Left lung (tissue), 10 donors: ENCODE measurements around the gene SAPCD2. TPM values are rescaled to one million over a fixed set of nuclear protein-coding genes. Genes with fewer than 3 reads are reported as not detected.

Experiments
- ATAC-seq: fragments of 200-7000 bp; cut with Tn5 transposase; one replicate; pipeline ENCODE4 v1.9.1; 2020; ENCODE audit warnings: moderate library complexity
- DNase-seq, 4 donors: peaks; one replicate each; pipeline ENCODE4 v3.0.0-alpha.2; 2013 to 2020
- H3K27ac ChIP-seq, 2 donors: fragments of 200-600 bp; sonication (generic) in 1 of 2; one replicate each; pipeline versions ENCODE4 v1.5.0 to v1.8.0; 2020 to 2021
- H3K27me3 ChIP-seq, 2 donors: fragments of 200-600 bp; sonication (generic) in 1 of 2; one replicate each; pipeline versions ENCODE4 v1.5.0 to v1.8.0; 2020 to 2021
- H3K36me3 ChIP-seq, 2 donors: fragments of 200-600 bp; sonication (generic) in 1 of 2; one replicate each; pipeline versions ENCODE4 v1.5.0 to v1.8.0; 2020 to 2021
- H3K4me1 ChIP-seq, 2 donors: fragments of 200-600 bp; one replicate each; pipeline ENCODE4 v1.8.0; 2021
- H3K4me3 ChIP-seq, 2 donors: fragments of 200-600 bp; sonication (generic) in 1 of 2; one replicate each; pipeline versions ENCODE4 v1.5.0 to v1.8.0; 2020 to 2021; ENCODE audit warnings: mild to moderate bottlenecking in 1 of 2
- H3K9me3 ChIP-seq, 2 donors: fragments of 200-600 bp; sonication (generic) in 1 of 2; one replicate each; pipeline versions ENCODE4 v1.5.0 to v1.8.0; 2020 to 2021
- CTCF ChIP-seq, 2 donors: fragments of 200-600 bp; sonication (generic) in 1 of 2; IDR thresholded peaks; one replicate each; pipeline versions ENCODE4 v1.5.0 to v1.8.0; 2021; ENCODE audit warnings: antibody characterized with exemption in 2 of 2
- intact Hi-C, 2 donors: fragments of 100-400 bp; cut with DNase I; formaldehyde crosslinking; loops; one replicate each; pipeline versions ENCODE4 v1.11.2 to v1.14.2; 2022
- polyA plus RNA-seq, 6 donors: library from polyadenylated mRNA; unstranded; fragments of 120-200 nt; gene quantifications; one replicate each; pipeline ENCODE4 v1.2.1, GENCODE V29; 2013; ENCODE audit not compliant: insufficient read length in 6 of 6
- total RNA-seq, 2 donors: library from RNA; stranded (reverse); fragmentation: NEBNext Ultra II Directional; extraction: Animal tissue kit (Norgen Biotek cat#: 25700); gene quantifications; one replicate each; pipeline ENCODE4 v1.2.1, GENCODE V29; 2021
- donor health status: DM: no; HTN: yes; CAD: no.
- donor health status: DM: no; HTN: no; CAD: no.

The SAPCD2 gene
- total and polyA plus RNA-seq, 8 donors, result 2.7 to 15.1 (median 9.1) TPM

DNA sequence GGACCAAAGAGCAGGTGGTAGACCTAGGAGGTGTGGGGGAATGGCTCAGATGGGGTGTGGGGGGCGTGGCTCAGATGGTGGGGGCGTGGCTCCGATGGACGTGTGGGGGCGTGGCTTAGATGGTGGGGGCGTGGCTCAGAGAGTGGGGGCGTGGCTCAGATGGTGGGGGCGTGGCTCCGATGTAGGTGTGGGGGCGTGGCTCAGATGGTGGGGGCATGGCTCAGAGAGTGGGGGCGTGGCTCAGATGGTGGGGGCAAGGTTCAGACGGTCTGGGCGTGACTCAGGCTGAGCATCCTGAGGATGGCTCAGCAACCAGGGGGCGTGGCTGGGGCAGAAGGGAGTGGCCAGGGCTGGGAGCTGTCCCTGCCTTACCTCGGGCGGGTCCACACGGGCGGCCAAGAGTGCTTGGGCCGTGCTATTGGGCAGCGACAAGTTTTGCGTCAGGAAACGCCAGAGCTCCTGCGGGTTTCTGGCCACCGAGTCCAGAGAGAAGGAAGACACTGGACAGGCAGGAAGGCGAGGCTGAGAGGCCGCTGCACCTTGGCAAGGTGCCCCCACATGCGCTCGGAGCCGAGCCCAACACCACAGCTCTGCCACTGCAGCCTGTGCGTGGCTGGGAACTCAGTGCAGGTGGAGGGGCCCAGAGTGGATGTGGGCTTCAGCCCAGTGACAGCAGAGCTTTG lies 48.2 kb downstream of the SAPCD2 start:
- H3K4me3 ChIP-seq, result no peak overlapping the region
- intact Hi-C loops, result no loop called here

DNA sequence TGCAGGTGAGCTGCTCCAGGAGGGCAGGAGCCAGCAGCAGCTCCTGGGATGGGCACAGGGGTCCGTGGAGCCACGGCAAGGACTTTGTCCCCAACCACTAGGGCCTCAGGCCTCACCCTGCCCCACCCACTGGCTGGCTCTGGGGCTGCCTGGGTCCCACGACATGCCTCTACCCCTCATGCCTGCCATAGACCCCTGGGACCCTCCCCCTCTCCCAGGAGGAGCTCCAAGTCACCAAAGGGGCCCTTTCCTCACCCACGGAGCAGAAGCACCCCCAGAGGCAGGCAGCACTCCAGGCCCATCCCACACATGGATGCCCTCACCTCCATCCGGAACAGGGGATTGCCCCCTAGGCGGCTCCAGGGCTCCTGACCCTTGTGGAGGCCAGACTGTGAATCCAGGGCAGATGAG lies 48.8 kb downstream of the SAPCD2 start:
- H3K36me3 ChIP-seq, result peaks cover 0 to 30% of the 10 kb centered on the region in 2 donors
- H3K4me3 ChIP-seq, result no peak overlapping the region
- no peak for ATAC-seq
- no peaks in the 10 kb centered on the region for H3K27me3 ChIP-seq
- H3K9me3 ChIP-seq, result no peaks in the 10 kb centered on the region
- H3K4me1 ChIP-seq, result no peaks in the 10 kb centered on the region
- intact Hi-C loops, result no loop called here
- TF ChIP-seq CTCF (IDR thresholded peaks at IDR 0.05), result no peak
- H3K27ac ChIP-seq, result no peak overlapping the region
- DNase-seq, result no peak

More for the DNA sequence above, 48.2 kb downstream of the SAPCD2 start:
- H3K4me1 ChIP-seq, result peaks cover 0 to 4% of the 10 kb centered on the region in 2 donors
- no peak for TF ChIP-seq CTCF (IDR thresholded peaks at IDR 0.05)
- DNase-seq, result peak in 1 of 4 donors; percentile 90
- H3K27me3 ChIP-seq, result no peaks in the 10 kb centered on the region
- peaks cover 0 to 25% of the 10 kb centered on the region in 2 donors for H3K36me3 ChIP-seq
- H3K27ac ChIP-seq, result no peak overlapping the region
- no peaks in the 10 kb centered on the region for H3K9me3 ChIP-seq
- peak; percentile 35 for ATAC-seq

- Histone ChIP-seq H3K9me3 (no peaks in the 10 kb centered on the region), H3K27me3 (no peaks in the 10 kb centered on the region), H3K4me3 (no peak overlapping the region), H3K36me3 (peaks cover 0 to 36% of the 10 kb centered on the region in 2 donors), H3K4me1 (no peaks in the 10 kb centered on the region), H3K27ac (no peak overlapping the region)
- no peak for DNase-seq
- no peak for ATAC-seq
- TF ChIP-seq CTCF (IDR thresholded peaks at IDR 0.05), result no peak
- intact Hi-C loops, result no loop called here
These were observed 49.4 kb downstream of the SAPCD2 start for GRCh38 chr9:137020771-137021567.

GRCh38 chr9:137019891-137020683 lies 50.3 kb downstream of the SAPCD2 start:
- TF ChIP-seq CTCF (IDR thresholded peaks at IDR 0.05), result no peak
- H3K9me3 ChIP-seq, result no peaks in the 10 kb centered on the region
- no peak for DNase-seq
- intact Hi-C loops, result no loop called here
- no peaks in the 10 kb centered on the region for H3K4me1 ChIP-seq
- H3K27ac ChIP-seq, result no peak overlapping the region
- H3K36me3 ChIP-seq, result peaks cover 0 to 45% of the 10 kb centered on the region in 2 donors
- no peak for ATAC-seq
- H3K27me3 ChIP-seq, result no peaks in the 10 kb centered on the region
- no peak overlapping the region for H3K4me3 ChIP-seq
